SK-N-MC (cell line): ENCODE results near the gene LRMDA.

Source experiments
- EZH2 ChIP-seq: fragments of 200-600 bp; sonication (generic); IDR thresholded peaks from one replicate; pipeline ENCODE4 v1.6.1; 2017; ENCODE audit warnings: antibody characterized with exemption
- POLR2AphosphoS5 ChIP-seq: IDR thresholded peaks from 2 replicates; pipeline ENCODE4 v1.6.1; 2012; ENCODE audit warnings: mild to moderate bottlenecking, low read depth, low read length, borderline replicate concordance

DNA sequence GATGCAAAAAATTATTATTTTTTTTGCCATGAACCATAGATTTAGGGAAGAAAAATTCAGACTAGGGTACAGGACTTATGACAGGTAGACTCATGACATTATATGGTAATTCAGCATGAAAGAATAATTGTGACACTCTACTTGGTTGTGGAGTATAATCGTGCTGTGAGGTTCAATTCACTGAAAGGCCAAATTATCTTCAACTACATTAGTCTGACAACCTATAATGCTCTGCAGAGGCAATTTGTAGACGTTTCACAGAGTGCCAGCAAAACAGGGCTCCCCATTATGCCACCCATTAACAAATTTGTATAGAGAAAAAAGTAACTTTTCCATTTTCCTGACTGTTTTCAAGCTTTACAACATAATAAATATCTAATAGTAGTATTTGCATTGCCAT, 292.6 kb downstream of the LRMDA start:
- TF ChIP-seq POLR2AphosphoS5 (no peak), EZH2 (no peak)
